K562 (cell line): Measurements from ENCODE around the gene PPM1D. TPM values are rescaled to one million over a fixed set of nuclear protein-coding genes. Genes with fewer than 3 reads are reported as not detected.

Source experiments
- ATF6 ChIP-seq: sonication (generic); formaldehyde crosslinking; IDR thresholded peaks from 2 replicates; pipeline ENCODE4 v1.4.0; 2020; ENCODE audit warnings: mild to moderate bottlenecking, missing genetic modification reagents
- BCLAF1 ChIP-seq, 2 experiments: fragments of 450-650 bp in 1 of 2; IDR thresholded peaks; 2 replicates each; pipeline ENCODE4 v1.6.1; 2011 to 2017; ENCODE audit warnings: low read depth in 2 of 2, antibody characterized with exemption in 1 of 2, borderline replicate concordance in 1 of 2, low read length in 1 of 2, mild to moderate bottlenecking in 1 of 2, mixed read lengths in 1 of 2; ENCODE audit not compliant: control insufficient read depth in 1 of 2
- BRF1 ChIP-seq: IDR thresholded peaks from 3 replicates; pipeline ENCODE4 v1.6.1; 2011; ENCODE audit warnings: borderline replicate concordance, mild to moderate bottlenecking; ENCODE audit not compliant: insufficient read length; ENCODE audit errors: extremely low read depth
- GATAD2B ChIP-seq: fragments of 450-650 bp; IDR thresholded peaks from 2 replicates; pipeline ENCODE4 v1.6.1; 2017; ENCODE audit warnings: mild to moderate bottlenecking, borderline replicate concordance
- KLF13 ChIP-seq: fragments of 450-650 bp; IDR thresholded peaks from 2 replicates; pipeline ENCODE4 v1.6.1; 2016; ENCODE audit warnings: missing genetic modification characterization, low read depth, mild to moderate bottlenecking, missing compliant biosample characterization, moderate library complexity, borderline replicate concordance
- NRF1 ChIP-seq, 2 experiments: fragments of 450-650 bp; IDR thresholded peaks in 1 of 2; conservative IDR thresholded peaks in 1 of 2; 2 replicates each; pipeline ENCODE4 v1.6.1; 2014; ENCODE audit warnings: mild to moderate bottlenecking in 2 of 2
- PKNOX1 ChIP-seq: fragments of 450-650 bp; IDR thresholded peaks from 2 replicates; pipeline ENCODE4 v1.6.1; 2016
- RFX1 ChIP-seq: fragments of 450-650 bp; IDR thresholded peaks from 2 replicates; pipeline ENCODE4 v1.6.1; 2016; ENCODE audit warnings: mild to moderate bottlenecking, moderate library complexity
- ZNF263 ChIP-seq: sonication (generic); formaldehyde crosslinking; IDR thresholded peaks from 2 replicates; pipeline ENCODE4 v1.8.0; 2022; ENCODE audit warnings: mild to moderate bottlenecking, missing genetic modification reagents, borderline replicate concordance
- polyA plus RNA-seq, 8 experiments: library from polyadenylated mRNA; depleted of rRNA in 4 of 8; stranded (reverse) in 5 of 8; unstranded in 3 of 8; fragments of >200 nt; fragmentation: Nextera tagmentation in 2 of 8; fragmentation: Illumina TruSeq in 1 of 8; extraction: Ambion mirVana in 2 of 8; extraction: Trizol in 1 of 8; gene quantifications; 2 replicates each; pipeline versions ENCODE4 v1.2.1 to v1.2.3, GENCODE V29; 2011 to 2014; ENCODE audit warnings: inconsistent platforms in 1 of 8, missing spikeins in 1 of 8
- total RNA-seq, 7 experiments: library from RNA; depleted of rRNA in 6 of 7; stranded (reverse); fragments of >200 nt in 6 of 7; fragmentation: Illumina TruSeq in 2 of 7; extraction: Trizol in 2 of 7; gene quantifications; 2 replicates each; pipeline versions ENCODE4 v1.2.1 to v1.2.3, GENCODE V29; 2011 to 2021; ENCODE audit warnings: low replicate concordance in 1 of 7

The PPM1D gene
- total and polyA plus RNA-seq, 9 of the 15 experiments (the other 6 are each of a cell fraction or from before 2014, with no cell fraction given), result 2.1 to 19.0 (median 7.8) TPM

GRCh38 chr17:60601447-60602384 lies 1.7 kb downstream of the PPM1D start (continued):
- TF ChIP-seq BCLAF1 (IDR thresholded peaks at IDR 0.05; ENCODE audit: borderline replicate concordance in 1 of 2, control insufficient read depth in 1 of 2, low read depth in 2 of 2, low read length in 1 of 2) (peak in 1 of 2 experiments; percentile 15; a peak in 1 of 4 replicates), ZNF263 (CRISPR knock-in tag) (no peak), GATAD2B (peak; percentile 43; the same call in 1 of the 2 replicates), RFX1 (0 out of 2 replicates have a peak, but pooled peaks have one; percentile 15), BRF1 (no peak), NRF1 (conservative IDR thresholded peaks at IDR 0.05 in 1 of 2, IDR thresholded peaks at IDR 0.05 in 1 of 2) (no peak), KLF13 (tag) (no peak), ATF6 (CRISPR knock-in tag) (0 out of 2 replicates have a peak, but pooled peaks have one; percentile 15), PKNOX1 (peak; percentile 99)
